ENCODE results near the gene MCTP1. TPM values are rescaled to one million over a fixed set of nuclear protein-coding genes. Genes with fewer than 3 reads are reported as not detected.

MCTP1 gene
- total and polyA plus RNA-seq, 9 of the 15 experiments (the other 6 are each of a cell fraction or from before 2014, with no cell fraction given) = 0.04 to 0.93 (median 0.06) TPM; not detected in 4

GRCh38 chr5:95256446-95256845 lies 28.4 kb downstream of the MCTP1 start (continued):
- TF ChIP-seq ZNF639 (CRISPR knock-in tag; conservative IDR thresholded peaks at IDR 0.05 in 1 of 2, IDR thresholded peaks at IDR 0.05 in 1 of 2) = no peak

DNA sequence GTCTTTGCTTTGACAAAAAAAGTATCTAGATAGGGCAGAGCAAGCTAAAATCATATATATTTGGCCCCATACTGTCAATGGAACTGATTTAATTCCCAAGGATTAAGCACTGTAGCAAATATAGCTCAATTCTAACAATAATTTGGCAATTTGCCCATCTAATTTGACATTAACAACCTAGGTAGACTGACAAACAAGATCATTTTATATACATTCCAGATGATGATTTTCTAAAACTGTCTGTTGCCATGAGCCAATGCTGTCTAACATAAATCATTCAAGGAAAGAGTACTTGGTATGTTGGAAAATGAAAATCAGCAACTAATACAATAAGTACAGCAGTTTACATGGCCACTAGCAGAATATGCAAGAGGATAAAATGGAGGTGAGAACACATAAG lies 32.1 kb downstream of the MCTP1 start:
- Histone ChIP-seq H3K79me2 (ENCODE audit: control insufficient read depth, insufficient read depth, low read length) (no peaks in the 10 kb centered on the region), H3K4me3 (no peak overlapping the region), H3K9ac (ENCODE audit: insufficient read depth in 1 of 2, low read depth in 2 of 2, low read length in 2 of 2) (no peak overlapping the region), H3K4me2 (ENCODE audit: insufficient read depth, low read length) (no peak overlapping the region), H3K36me3 (ENCODE audit: control insufficient read depth, insufficient read depth, low read length) (no peaks in the 10 kb centered on the region), H3K9me1 (ENCODE audit: control insufficient read depth, insufficient read depth, low read length) (no peaks in the 10 kb centered on the region), H3K9me3 (replicated peaks; ENCODE audit: control insufficient read depth, insufficient read depth, low read depth, low read length) (no peaks in the 10 kb centered on the region), H3K4me1 (replicated peaks in 1 of 2; ENCODE audit: control insufficient read depth in 2 of 2, insufficient read depth in 2 of 2, low read length in 2 of 2) (no peaks in the 10 kb centered on the region), H3K27me3 (ENCODE audit: control insufficient read depth in 2 of 2, insufficient read depth in 2 of 2, low read length in 2 of 2) (no peaks in the 10 kb centered on the region), H3K27ac (ENCODE audit: extremely low read depth, low read depth, low read length) (no peak overlapping the region), H4K20me1 (replicated peaks; ENCODE audit: control insufficient read depth, insufficient read depth, low read length) (no peaks in the 10 kb centered on the region), H2AFZ (ENCODE audit: low read depth, low read length) (no peak overlapping the region)
- DNase-seq (ENCODE audit: extremely low read depth in 1 of 4, low spot score in 3 of 4) (no peak), ATAC-seq (no peak), FAIRE-seq (no peak)
- in situ Hi-C loops (cut with MboI) (no loop called here), intact Hi-C loops (cut with micrococcal nuclease) (no loop called here)
- CTCF ChIA-PET (ENCODE audit: low intra/inter-chr PET ratio) = no interaction called here
- POLR2A ChIA-PET = no interaction called here
- TF ChIP-seq KLF13 (tag; IDR thresholded peaks at IDR 0.05; ENCODE audit: borderline replicate concordance, low read depth) (no peak), RAD51 (IDR thresholded peaks at IDR 0.05; ENCODE audit: borderline replicate concordance, low read depth) (no peak), NFIC (IDR thresholded peaks at IDR 0.05) (peak; percentile 25; the same call in 1 of the 2 replicates)
- BruUV-seq (replicated peaks) = no TSS peak
